ENCODE results near the gene AIRE.

DNA sequence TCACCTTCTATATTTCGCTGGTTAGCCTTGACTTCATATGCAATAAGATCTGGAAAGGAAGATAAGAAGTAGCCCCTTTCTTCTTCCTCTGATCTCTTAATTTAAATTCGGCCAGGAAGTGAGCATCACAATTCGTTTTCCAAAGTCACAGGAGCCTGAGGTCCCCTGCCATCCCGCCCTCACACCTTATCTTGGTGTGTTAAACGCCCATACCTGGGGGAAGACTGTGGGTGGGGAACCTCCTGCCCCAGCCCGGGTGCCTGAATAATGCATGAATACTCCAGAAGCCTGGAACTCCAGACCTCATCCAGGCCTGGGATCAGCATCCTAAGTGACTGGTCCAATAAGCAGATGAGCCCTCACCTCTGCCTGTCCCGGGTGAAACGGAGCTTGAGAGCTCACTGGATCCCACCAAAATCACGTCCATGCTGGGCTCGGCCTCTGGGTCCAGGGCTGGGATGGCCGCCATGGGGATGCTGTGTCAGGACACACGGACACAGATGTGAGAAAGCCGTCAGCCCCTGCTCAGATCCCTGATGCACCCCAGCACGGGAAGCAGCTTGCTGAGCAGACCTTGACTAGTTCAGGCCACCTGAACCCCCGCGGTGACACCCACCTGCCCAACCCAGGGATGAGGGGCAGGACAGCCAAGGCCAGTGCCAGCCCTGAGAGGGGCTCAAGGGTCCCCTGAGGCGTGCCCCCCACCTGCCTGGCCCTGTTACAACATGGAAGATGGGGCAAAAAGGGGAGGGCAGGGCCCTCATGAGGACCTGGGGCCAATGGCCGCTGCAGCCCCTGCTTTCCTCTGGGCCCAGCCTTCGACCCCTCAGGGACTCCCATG is 24.7 kb upstream of the AIRE start:
- TF ChIP-seq POLR2A (IDR thresholded peaks at IDR 0.05; ENCODE audit: low read depth) (no peak), POLR2AphosphoS5 (IDR thresholded peaks at IDR 0.05) (no peak)
